Measurements from ENCODE around the gene EPSTI1. TPM values are rescaled to one million over a fixed set of nuclear protein-coding genes. Genes with fewer than 3 reads are reported as not detected.

The EPSTI1 gene
- total RNA-seq, 1 donor: 30.8 TPM

DNA sequence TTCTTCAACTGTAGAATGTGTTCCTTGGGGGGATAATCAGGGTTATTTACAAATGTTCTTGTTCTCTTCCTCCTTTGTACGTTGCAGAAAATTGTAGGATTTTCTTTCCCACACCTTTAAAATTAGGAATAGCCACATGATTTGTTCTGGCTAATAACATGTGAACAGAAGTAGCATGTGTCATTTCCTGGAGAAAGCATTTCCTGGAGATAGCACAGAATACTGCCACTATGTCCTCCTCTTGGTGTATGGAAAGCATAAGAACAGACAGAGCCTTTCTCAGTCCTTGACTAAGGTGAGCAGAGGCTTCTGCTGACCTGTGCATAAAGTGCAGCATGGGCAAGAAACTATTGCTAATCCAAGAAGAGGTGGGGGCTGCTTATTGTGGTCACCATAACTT lies 108.9 kb downstream of the EPSTI1 start:
- no peak overlapping the region for H3K4me3 ChIP-seq (ENCODE audit: insufficient read depth, low read length)
- peak overlapping the region; percentile 58 for H3K4me2 ChIP-seq (ENCODE audit: insufficient read depth, low read length)
- DNase-seq (ENCODE audit: insufficient read length, low spot score, missing footprints): no peak

GRCh38 chr13:42880056-42880605 lies 111.9 kb downstream of the EPSTI1 start:
- H2AFZ ChIP-seq (ENCODE audit: low read length): no peak overlapping the region

More for the DNA sequence above, 108.9 kb downstream of the EPSTI1 start:
- H4K20me1 ChIP-seq (ENCODE audit: insufficient read depth, low read length): no peaks in the 10 kb centered on the region
- TF ChIP-seq, protein P1, sequence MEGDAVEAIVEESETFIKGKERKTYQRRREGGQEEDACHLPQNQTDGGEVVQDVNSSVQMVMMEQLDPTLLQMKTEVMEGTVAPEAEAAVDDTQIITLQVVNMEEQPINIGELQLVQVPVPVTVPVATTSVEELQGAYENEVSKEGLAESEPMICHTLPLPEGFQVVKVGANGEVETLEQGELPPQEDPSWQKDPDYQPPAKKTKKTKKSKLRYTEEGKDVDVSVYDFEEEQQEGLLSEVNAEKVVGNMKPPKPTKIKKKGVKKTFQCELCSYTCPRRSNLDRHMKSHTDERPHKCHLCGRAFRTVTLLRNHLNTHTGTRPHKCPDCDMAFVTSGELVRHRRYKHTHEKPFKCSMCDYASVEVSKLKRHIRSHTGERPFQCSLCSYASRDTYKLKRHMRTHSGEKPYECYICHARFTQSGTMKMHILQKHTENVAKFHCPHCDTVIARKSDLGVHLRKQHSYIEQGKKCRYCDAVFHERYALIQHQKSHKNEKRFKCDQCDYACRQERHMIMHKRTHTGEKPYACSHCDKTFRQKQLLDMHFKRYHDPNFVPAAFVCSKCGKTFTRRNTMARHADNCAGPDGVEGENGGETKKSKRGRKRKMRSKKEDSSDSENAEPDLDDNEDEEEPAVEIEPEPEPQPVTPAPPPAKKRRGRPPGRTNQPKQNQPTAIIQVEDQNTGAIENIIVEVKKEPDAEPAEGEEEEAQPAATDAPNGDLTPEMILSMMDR (IDR thresholded peaks at IDR 0.05; ENCODE audit: extremely low read depth, low read depth, low read length): no peak
- H3K36me3 ChIP-seq (ENCODE audit: insufficient read depth, low read length): no peaks in the 10 kb centered on the region
- no peak overlapping the region for H2AFZ ChIP-seq (ENCODE audit: low read length)
- no peaks in the 10 kb centered on the region for H3K9me3 ChIP-seq (ENCODE audit: low read depth, low read length)
- H3K27me3 ChIP-seq (ENCODE audit: insufficient read depth, low read length): no peaks in the 10 kb centered on the region
- H3K79me2 ChIP-seq (ENCODE audit: insufficient read depth, low read length): no peaks in the 10 kb centered on the region
- H3K27ac ChIP-seq (ENCODE audit: low read depth, low read length): no peak overlapping the region
- peaks cover 14% of the 10 kb centered on the region for H3K4me1 ChIP-seq (ENCODE audit: insufficient read depth, low read length)

DNA sequence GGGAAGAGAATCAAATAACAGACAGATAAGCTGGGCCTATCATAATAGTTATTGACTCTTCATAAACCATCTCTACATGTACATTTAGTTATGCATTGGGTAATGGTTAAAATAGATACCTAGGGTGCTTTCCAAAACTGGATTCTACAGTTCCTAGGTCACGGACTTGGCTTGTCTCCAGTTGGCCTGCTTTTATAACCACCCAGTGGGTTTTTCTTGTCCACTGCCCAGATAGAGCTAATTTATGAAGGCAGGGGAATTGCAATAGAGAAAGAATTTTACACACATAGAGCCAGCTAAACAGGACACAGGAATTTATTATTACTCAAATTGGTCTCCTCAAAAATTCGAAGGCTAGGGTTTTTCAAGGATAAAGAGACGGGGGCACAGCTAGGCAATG lies 113.3 kb downstream of the EPSTI1 start:
- Histone ChIP-seq H3K9me3 (ENCODE audit: low read depth, low read length) (no peaks in the 10 kb centered on the region), H4K20me1 (ENCODE audit: insufficient read depth, low read length) (no peaks in the 10 kb centered on the region), H3K4me3 (ENCODE audit: insufficient read depth, low read length) (no peak overlapping the region), H3K4me1 (ENCODE audit: insufficient read depth, low read length) (peaks cover 8% of the 10 kb centered on the region), H2AFZ (ENCODE audit: low read length) (no peak overlapping the region), H3K27ac (ENCODE audit: low read depth, low read length) (no peak overlapping the region), H3K79me2 (ENCODE audit: insufficient read depth, low read length) (no peaks in the 10 kb centered on the region), H3K27me3 (ENCODE audit: insufficient read depth, low read length) (no peaks in the 10 kb centered on the region), H3K36me3 (ENCODE audit: insufficient read depth, low read length) (no peaks in the 10 kb centered on the region), H3K4me2 (ENCODE audit: insufficient read depth, low read length) (no peak overlapping the region)
- TF ChIP-seq, protein P1 (IDR thresholded peaks at IDR 0.05; ENCODE audit: extremely low read depth, low read depth, low read length): no peak
- no peak for DNase-seq (ENCODE audit: insufficient read length, low spot score, missing footprints)

More at GRCh38 chr13:42880056-42880605, 111.9 kb downstream of the EPSTI1 start:
- no peak for DNase-seq (ENCODE audit: insufficient read length, low spot score, missing footprints)
- Histone ChIP-seq H3K36me3 (ENCODE audit: insufficient read depth, low read length) (no peaks in the 10 kb centered on the region), H3K4me1 (ENCODE audit: insufficient read depth, low read length) (peaks cover 14% of the 10 kb centered on the region), H4K20me1 (ENCODE audit: insufficient read depth, low read length) (no peaks in the 10 kb centered on the region), H3K4me3 (ENCODE audit: insufficient read depth, low read length) (no peak overlapping the region), H3K27me3 (ENCODE audit: insufficient read depth, low read length) (no peaks in the 10 kb centered on the region), H3K9me3 (ENCODE audit: low read depth, low read length) (no peaks in the 10 kb centered on the region), H3K79me2 (ENCODE audit: insufficient read depth, low read length) (no peaks in the 10 kb centered on the region), H3K27ac (ENCODE audit: low read depth, low read length) (no peak overlapping the region), H3K4me2 (ENCODE audit: insufficient read depth, low read length) (no peak overlapping the region)
- TF ChIP-seq, protein P1 (IDR thresholded peaks at IDR 0.05; ENCODE audit: extremely low read depth, low read depth, low read length): no peak

- Histone ChIP-seq H2AFZ (ENCODE audit: low read length) (no peak overlapping the region), H3K79me2 (ENCODE audit: insufficient read depth, low read length) (no peaks in the 10 kb centered on the region), H4K20me1 (ENCODE audit: insufficient read depth, low read length) (no peaks in the 10 kb centered on the region), H3K27me3 (ENCODE audit: insufficient read depth, low read length) (no peaks in the 10 kb centered on the region), H3K4me3 (ENCODE audit: insufficient read depth, low read length) (no peak overlapping the region), H3K9me3 (ENCODE audit: low read depth, low read length) (no peaks in the 10 kb centered on the region), H3K36me3 (ENCODE audit: insufficient read depth, low read length) (no peaks in the 10 kb centered on the region), H3K4me2 (ENCODE audit: insufficient read depth, low read length) (no peak overlapping the region), H3K4me1 (ENCODE audit: insufficient read depth, low read length) (no peaks in the 10 kb centered on the region), H3K27ac (ENCODE audit: low read depth, low read length) (no peak overlapping the region)
- DNase-seq (ENCODE audit: insufficient read length, low spot score, missing footprints): peak; percentile 91
- TF ChIP-seq, protein P1 (IDR thresholded peaks at IDR 0.05; ENCODE audit: extremely low read depth, low read depth, low read length): no peak
These were observed 115.0 kb downstream of the EPSTI1 start for GRCh38 chr13:42876887-42877545.
